Measurements from ENCODE around the gene MAP3K4. TPM values are rescaled to one million over a fixed set of nuclear protein-coding genes. Genes with fewer than 3 reads are reported as not detected.

The MAP3K4 gene
- total RNA-seq, 2 experiments from 2014 or later = 26.8 to 35.7 TPM

GRCh38 chr6:161088676-161089328 lies 97.2 kb downstream of the MAP3K4 start:
- ATAC-seq (no peak), DNase-seq (no peak)
- Mint-ChIP-seq H3K27ac (no peak overlapping the region), H3K27me3 (ENCODE audit: low read depth) (no peaks in the 10 kb centered on the region), H3K9me3 (ENCODE audit: insufficient read depth) (no peaks in the 10 kb centered on the region), H3K4me1 (ENCODE audit: low read depth) (no peaks in the 10 kb centered on the region), H3K36me3 (ENCODE audit: low read depth) (peaks cover 40% of the 10 kb centered on the region), H3K4me3 (no peak overlapping the region)
- POLR2A ChIA-PET = no interaction called here
- CTCF ChIA-PET = no interaction called here

DNA sequence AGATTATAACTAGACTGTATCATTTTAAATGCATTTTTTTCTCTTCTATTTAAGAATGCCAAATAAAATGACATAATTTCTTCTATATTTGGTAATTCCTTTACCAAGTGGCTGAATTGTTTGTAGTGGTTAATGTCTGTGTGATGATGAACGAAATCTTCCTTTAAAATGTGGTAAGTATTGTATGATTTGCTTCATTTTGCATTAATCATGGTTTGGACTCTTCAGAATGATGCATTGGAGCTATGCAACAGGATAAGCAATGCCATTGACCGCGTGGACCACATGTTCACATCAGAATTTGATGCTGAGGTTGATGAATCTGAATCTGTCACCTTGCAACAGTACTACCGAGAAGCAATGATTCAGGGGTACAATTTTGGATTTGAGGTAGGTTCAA lies 99.6 kb downstream of the MAP3K4 start:
- Mint-ChIP-seq H3K9me3 (ENCODE audit: insufficient read depth) (no peaks in the 10 kb centered on the region), H3K27me3 (ENCODE audit: low read depth) (no peaks in the 10 kb centered on the region), H3K27ac (no peak overlapping the region), H3K4me3 (no peak overlapping the region), H3K36me3 (ENCODE audit: low read depth) (peaks cover 39% of the 10 kb centered on the region), H3K4me1 (ENCODE audit: low read depth) (no peaks in the 10 kb centered on the region)
- DNase-seq (no peak), ATAC-seq (no peak)
- ChIA-PET POLR2A (no interaction called here), CTCF (no interaction called here)

- POLR2A ChIA-PET = no interaction called here
- CTCF ChIA-PET = interaction anchor here (1.2 kb wide), 1 partner anchor 279 kb away, joined by 3 read pairs; no protein-coding TSS in a partner anchor
- Mint-ChIP-seq H3K36me3 (ENCODE audit: low read depth) (peaks cover 39% of the 10 kb centered on the region), H3K27me3 (ENCODE audit: low read depth) (no peaks in the 10 kb centered on the region), H3K27ac (no peak overlapping the region), H3K4me3 (no peak overlapping the region), H3K9me3 (ENCODE audit: insufficient read depth) (no peaks in the 10 kb centered on the region), H3K4me1 (ENCODE audit: low read depth) (no peaks in the 10 kb centered on the region)
- DNase-seq (no peak), ATAC-seq (no peak)
Observed at GRCh38 chr6:161091972-161092701, 100.6 kb downstream of the MAP3K4 start.

- Mint-ChIP-seq H3K4me3 (no peak overlapping the region), H3K4me1 (ENCODE audit: low read depth) (no peaks in the 10 kb centered on the region), H3K9me3 (ENCODE audit: insufficient read depth) (no peaks in the 10 kb centered on the region), H3K36me3 (ENCODE audit: low read depth) (peaks cover 40% of the 10 kb centered on the region), H3K27me3 (ENCODE audit: low read depth) (no peaks in the 10 kb centered on the region), H3K27ac (no peak overlapping the region)
- ChIA-PET POLR2A (no interaction called here), CTCF (no interaction called here)
- DNase-seq (no peak), ATAC-seq (no peak)
Observed at GRCh38 chr6:161094955-161095354, 103.4 kb downstream of the MAP3K4 start.

GRCh38 chr6:161095916-161096315 lies 104.3 kb downstream of the MAP3K4 start:
- ChIA-PET CTCF (no interaction called here), POLR2A (no interaction called here)
- ATAC-seq (no peak), DNase-seq (no peak)
- H3K27ac Mint-ChIP-seq = no peak overlapping the region
- H3K4me1 Mint-ChIP-seq (ENCODE audit: low read depth) = no peaks in the 10 kb centered on the region
- H3K4me3 Mint-ChIP-seq = no peak overlapping the region
- H3K36me3 Mint-ChIP-seq (ENCODE audit: low read depth) = peaks cover 37% of the 10 kb centered on the region
- no peaks in the 10 kb centered on the region for H3K9me3 Mint-ChIP-seq (ENCODE audit: insufficient read depth)
- H3K27me3 Mint-ChIP-seq (ENCODE audit: low read depth) = no peaks in the 10 kb centered on the region

- ATAC-seq = no peak
- CTCF ChIA-PET = no interaction called here
- POLR2A ChIA-PET = no interaction called here
- Mint-ChIP-seq H3K9me3 (ENCODE audit: insufficient read depth) (no peaks in the 10 kb centered on the region), H3K36me3 (ENCODE audit: low read depth) (peaks cover 38% of the 10 kb centered on the region), H3K27ac (no peak overlapping the region), H3K4me1 (ENCODE audit: low read depth) (peaks cover 2% of the 10 kb centered on the region), H3K4me3 (no peak overlapping the region), H3K27me3 (ENCODE audit: low read depth) (no peaks in the 10 kb centered on the region)
- DNase-seq = no peak
Observed at GRCh38 chr6:161100072-161100471, 108.5 kb downstream of the MAP3K4 start.

DNA sequence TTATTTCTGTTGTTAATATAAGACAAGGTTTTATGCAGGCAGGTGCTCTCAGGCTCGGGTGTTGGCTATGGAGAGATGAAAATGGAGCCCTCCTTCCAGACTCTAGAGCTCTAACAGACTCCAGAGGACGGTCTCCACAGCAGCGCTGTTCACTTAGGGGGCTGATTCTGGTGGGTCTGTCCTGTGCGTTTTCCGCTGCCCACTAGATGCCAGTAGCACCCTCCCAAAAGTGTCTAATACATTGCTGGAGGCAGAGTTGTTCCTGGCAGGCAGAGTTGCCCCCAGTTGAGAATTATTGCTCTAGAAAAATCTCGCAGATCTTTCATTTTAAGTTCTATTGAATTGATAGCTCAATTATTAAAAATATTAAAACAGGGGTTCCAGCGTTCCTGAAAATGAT lies 109.9 kb downstream of the MAP3K4 start:
- Mint-ChIP-seq H3K9me3 (ENCODE audit: insufficient read depth) (no peaks in the 10 kb centered on the region), H3K27ac (no peak overlapping the region), H3K36me3 (ENCODE audit: low read depth) (peaks cover 47% of the 10 kb centered on the region), H3K27me3 (ENCODE audit: low read depth) (no peaks in the 10 kb centered on the region), H3K4me3 (no peak overlapping the region), H3K4me1 (ENCODE audit: low read depth) (peaks cover 2% of the 10 kb centered on the region)
- CTCF ChIA-PET = interaction anchor here (1.2 to 1.7 kb wide), 4 partner anchors 10 to 272 kb away, joined by 3 to 12 read pairs (median 8); no protein-coding TSS in a partner anchor
- POLR2A ChIA-PET = no interaction called here
- ATAC-seq (no peak), DNase-seq (no peak)

GRCh38 chr6:161103475-161103874 lies 111.9 kb downstream of the MAP3K4 start:
- H3K9me3 Mint-ChIP-seq (ENCODE audit: insufficient read depth) = no peaks in the 10 kb centered on the region
- ChIA-PET CTCF (no interaction called here), POLR2A (no interaction called here)
- ATAC-seq (no peak), DNase-seq (no peak)
- H3K4me3 Mint-ChIP-seq = no peak overlapping the region
- peaks cover 47% of the 10 kb centered on the region for H3K36me3 Mint-ChIP-seq (ENCODE audit: low read depth)
- no peaks in the 10 kb centered on the region for H3K27me3 Mint-ChIP-seq (ENCODE audit: low read depth)
- H3K27ac Mint-ChIP-seq = peak overlapping the region; percentile 29
- peaks cover 2% of the 10 kb centered on the region for H3K4me1 Mint-ChIP-seq (ENCODE audit: low read depth)

DNA sequence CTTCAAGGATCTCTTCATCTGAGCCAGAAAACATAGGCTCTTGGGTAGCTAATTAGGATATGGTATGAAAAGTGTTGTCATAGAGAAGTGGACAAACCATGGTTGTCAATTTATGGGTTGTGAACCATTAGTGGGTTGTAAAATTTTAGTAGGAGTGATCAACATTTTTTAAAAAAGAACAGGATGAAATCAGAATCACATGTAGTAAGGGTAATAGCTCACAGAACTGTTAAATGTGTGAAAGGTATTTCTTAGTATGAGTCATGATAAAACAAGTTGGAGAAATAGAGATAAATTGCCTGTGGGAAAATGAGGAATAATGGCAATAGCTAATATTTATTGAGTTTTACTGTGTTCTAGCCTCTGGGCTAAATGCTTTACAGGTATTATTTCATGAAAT lies 113.4 kb downstream of the MAP3K4 start:
- Mint-ChIP-seq H3K36me3 (ENCODE audit: low read depth) (peaks cover 51% of the 10 kb centered on the region), H3K27me3 (ENCODE audit: low read depth) (no peaks in the 10 kb centered on the region), H3K9me3 (ENCODE audit: insufficient read depth) (no peaks in the 10 kb centered on the region), H3K4me3 (no peak overlapping the region), H3K4me1 (ENCODE audit: low read depth) (peaks cover 2% of the 10 kb centered on the region), H3K27ac (no peak overlapping the region)
- no peak for DNase-seq
- ChIA-PET CTCF (interaction anchor here (0.6 kb wide), 1 partner anchor 23 kb away, joined by 3 read pairs; no protein-coding TSS in a partner anchor), POLR2A (no interaction called here)
- no peak for ATAC-seq

GRCh38 chr6:161105408-161105807 lies 113.8 kb downstream of the MAP3K4 start:
- H3K4me1 Mint-ChIP-seq (ENCODE audit: low read depth) = peaks cover 4% of the 10 kb centered on the region
- no peaks in the 10 kb centered on the region for H3K9me3 Mint-ChIP-seq (ENCODE audit: insufficient read depth)
- CTCF ChIA-PET = interaction anchor here (0.6 kb wide), 1 partner anchor 23 kb away, joined by 3 read pairs; no protein-coding TSS in a partner anchor
- DNase-seq (no peak), ATAC-seq (no peak)
- no peaks in the 10 kb centered on the region for H3K27me3 Mint-ChIP-seq (ENCODE audit: low read depth)
- POLR2A ChIA-PET = no interaction called here
- no peak overlapping the region for H3K27ac Mint-ChIP-seq
- H3K36me3 Mint-ChIP-seq (ENCODE audit: low read depth) = peaks cover 55% of the 10 kb centered on the region
- H3K4me3 Mint-ChIP-seq = no peak overlapping the region

DNA sequence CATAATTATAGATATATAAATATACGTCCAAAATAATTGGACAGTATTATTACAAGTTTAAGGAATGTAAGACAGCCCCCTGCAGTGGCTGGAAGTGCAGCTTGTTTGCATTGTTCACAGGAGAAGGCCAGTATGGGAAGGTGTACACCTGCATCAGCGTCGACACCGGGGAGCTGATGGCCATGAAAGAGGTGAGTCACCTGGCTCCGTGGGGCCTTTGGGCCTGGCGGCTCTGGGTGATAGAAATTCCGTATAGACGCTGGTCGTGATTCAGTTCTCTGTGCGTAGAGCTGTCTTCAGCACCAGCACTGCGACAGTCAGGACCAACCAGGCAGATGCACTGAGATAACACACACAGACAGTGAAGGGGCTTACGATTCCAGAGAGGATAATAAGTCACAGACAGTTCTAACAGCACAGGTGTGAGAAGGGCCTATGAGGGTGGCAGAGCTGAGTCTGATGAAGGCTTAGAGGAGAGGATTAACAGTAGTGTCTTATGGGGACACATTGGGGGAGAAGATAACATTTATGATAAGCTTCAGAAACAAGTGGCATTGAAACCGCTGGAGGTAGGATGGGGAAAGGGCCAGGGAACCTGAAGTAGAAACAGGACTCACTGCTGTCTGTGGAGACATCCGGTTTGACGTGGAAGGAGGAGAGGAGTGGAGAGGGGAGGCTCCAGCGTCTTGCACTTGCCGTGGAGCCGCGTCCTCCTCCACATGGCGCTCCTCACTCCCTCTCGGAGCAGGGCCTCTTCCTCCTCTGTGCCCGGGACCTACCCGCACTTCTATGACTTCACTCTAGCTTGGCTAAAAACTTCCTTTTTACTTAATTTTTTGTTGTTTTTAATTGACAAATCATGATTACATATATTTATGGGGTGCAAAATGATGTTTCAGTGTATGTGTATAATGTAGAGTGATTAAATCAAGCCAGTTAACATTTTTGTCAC lies 116.5 kb downstream of the MAP3K4 start:
- peaks cover 21% of the 10 kb centered on the region for H3K4me1 Mint-ChIP-seq (ENCODE audit: low read depth)
- no peaks in the 10 kb centered on the region for H3K9me3 Mint-ChIP-seq (ENCODE audit: insufficient read depth)
- H3K27ac Mint-ChIP-seq = no peak overlapping the region
- CTCF ChIA-PET = interaction anchor here (2.2 kb wide), 1 partner anchor 263 kb away, joined by 5 read pairs; no protein-coding TSS in a partner anchor
- POLR2A ChIA-PET = no interaction called here
- H3K36me3 Mint-ChIP-seq (ENCODE audit: low read depth) = peaks cover 71% of the 10 kb centered on the region
- DNase-seq = no peak
- H3K27me3 Mint-ChIP-seq (ENCODE audit: low read depth) = no peaks in the 10 kb centered on the region
- no peak overlapping the region for H3K4me3 Mint-ChIP-seq
- no peak for ATAC-seq

DNA sequence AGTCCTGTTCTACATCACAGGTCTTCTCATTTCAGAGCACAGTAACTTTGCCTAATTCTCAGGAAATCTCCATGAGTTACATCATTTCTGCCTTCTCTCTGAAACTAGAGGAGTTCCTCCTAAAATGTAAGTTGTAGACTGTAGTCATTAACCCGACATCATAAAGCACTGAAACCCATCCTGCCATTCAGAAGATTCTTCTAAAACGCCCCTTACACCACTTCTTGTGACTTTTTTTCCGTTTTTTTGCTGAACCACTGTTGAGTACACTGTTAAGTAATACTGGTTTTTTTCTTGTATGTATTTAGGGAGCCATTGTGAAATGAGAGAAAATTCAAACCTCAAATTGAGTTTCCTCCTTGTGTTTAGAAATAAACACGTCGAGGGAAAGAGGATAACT lies 117.3 kb downstream of the MAP3K4 start:
- Mint-ChIP-seq H3K9me3 (ENCODE audit: insufficient read depth) (no peaks in the 10 kb centered on the region), H3K4me1 (ENCODE audit: low read depth) (peaks cover 21% of the 10 kb centered on the region), H3K27ac (peak overlapping the region; percentile 27), H3K36me3 (ENCODE audit: low read depth) (peaks cover 67% of the 10 kb centered on the region), H3K27me3 (ENCODE audit: low read depth) (no peaks in the 10 kb centered on the region), H3K4me3 (no peak overlapping the region)
- ChIA-PET CTCF (interaction anchor here (2.2 kb wide), 1 partner anchor 262 kb away, joined by 5 read pairs; no protein-coding TSS in a partner anchor), POLR2A (no interaction called here)
- DNase-seq (no peak), ATAC-seq (no peak)

All from activated CD8-positive, alpha-beta T cell treated with anti-CD3 and anti-CD28 coated beads, Interleukin-2, amount 10 ng/mL, durations not matched to agents 7 days and 5 days (primary cell).